AG09309 (cell line): Measurements from ENCODE around the gene NAA15.

Experiments used
- DNase-seq: peaks from one replicate; pipeline ENCODE4 v3.0.0-alpha.2; 2010; ENCODE audit warnings: low read depth
- H3K4me3 ChIP-seq: 2 replicates; pipeline ENCODE4 v1.5.1; 2011; ENCODE audit warnings: mild to moderate bottlenecking, low read depth, low read length, moderate library complexity; ENCODE audit not compliant: control insufficient read depth
- TF ChIP-seq, protein P1 (sequence below): IDR thresholded peaks from 2 replicates; pipeline ENCODE4 v1.5.1; 2011; ENCODE audit warnings: mild to moderate bottlenecking, low read depth, low read length, inconsistent platforms; ENCODE audit not compliant: insufficient read depth, control insufficient read depth; ENCODE audit errors: missing control alignments

The NAA15 gene

DNA sequence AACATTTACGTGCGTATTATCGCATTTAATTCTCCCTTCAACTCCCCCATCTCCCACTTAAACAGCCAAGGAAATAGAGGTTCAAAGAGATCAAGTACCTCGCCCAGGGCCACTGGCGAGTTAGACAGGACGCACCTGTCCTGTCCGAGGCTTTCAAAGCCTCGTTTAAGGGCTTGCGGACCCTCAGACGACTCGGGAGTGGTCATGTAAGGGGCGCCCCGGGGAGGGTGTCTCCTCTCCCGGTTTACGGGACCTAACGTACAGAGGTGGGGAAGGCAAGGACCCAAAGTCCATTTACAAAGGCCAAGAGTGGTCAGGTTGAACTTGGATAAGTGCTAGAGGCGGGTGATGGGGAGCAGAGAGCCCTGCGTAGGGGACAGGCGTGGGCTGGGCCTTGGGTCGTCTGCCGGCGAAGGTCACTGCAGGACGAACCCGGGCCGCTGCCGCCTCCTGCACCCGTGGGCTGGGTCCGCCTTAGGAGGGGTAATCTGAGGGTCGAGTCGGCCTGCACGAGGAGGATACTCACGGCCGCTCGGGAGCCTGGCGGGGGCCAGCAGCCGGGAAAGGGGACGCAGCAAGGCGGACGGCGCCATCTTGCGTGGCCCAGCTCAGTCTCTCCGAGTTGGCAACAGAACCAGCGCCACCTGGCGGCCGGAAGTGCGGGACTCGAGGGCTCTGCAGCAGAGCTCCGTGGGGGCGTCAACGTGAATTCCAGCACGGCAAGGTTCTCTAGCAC, 5.9 kb upstream of the NAA15 start:
- peak overlapping the region; percentile 63 for H3K4me3 ChIP-seq
- TF ChIP-seq, protein P1, sequence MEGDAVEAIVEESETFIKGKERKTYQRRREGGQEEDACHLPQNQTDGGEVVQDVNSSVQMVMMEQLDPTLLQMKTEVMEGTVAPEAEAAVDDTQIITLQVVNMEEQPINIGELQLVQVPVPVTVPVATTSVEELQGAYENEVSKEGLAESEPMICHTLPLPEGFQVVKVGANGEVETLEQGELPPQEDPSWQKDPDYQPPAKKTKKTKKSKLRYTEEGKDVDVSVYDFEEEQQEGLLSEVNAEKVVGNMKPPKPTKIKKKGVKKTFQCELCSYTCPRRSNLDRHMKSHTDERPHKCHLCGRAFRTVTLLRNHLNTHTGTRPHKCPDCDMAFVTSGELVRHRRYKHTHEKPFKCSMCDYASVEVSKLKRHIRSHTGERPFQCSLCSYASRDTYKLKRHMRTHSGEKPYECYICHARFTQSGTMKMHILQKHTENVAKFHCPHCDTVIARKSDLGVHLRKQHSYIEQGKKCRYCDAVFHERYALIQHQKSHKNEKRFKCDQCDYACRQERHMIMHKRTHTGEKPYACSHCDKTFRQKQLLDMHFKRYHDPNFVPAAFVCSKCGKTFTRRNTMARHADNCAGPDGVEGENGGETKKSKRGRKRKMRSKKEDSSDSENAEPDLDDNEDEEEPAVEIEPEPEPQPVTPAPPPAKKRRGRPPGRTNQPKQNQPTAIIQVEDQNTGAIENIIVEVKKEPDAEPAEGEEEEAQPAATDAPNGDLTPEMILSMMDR, result peak; percentile 97
- peak; percentile 70 for DNase-seq

- no peak for DNase-seq
- peak overlapping the region; percentile 63; the same call in 1 of the 2 replicates for H3K4me3 ChIP-seq
- TF ChIP-seq, protein P1, result no peak
These were observed 5.4 kb upstream of the NAA15 start for GRCh38 chr4:139295942-139296299.

GRCh38 chr4:139297001-139297410, 4.3 kb upstream of the NAA15 start:
- TF ChIP-seq, protein P1, result no peak
- no peak overlapping the region for H3K4me3 ChIP-seq
- DNase-seq, result no peak

DNA sequence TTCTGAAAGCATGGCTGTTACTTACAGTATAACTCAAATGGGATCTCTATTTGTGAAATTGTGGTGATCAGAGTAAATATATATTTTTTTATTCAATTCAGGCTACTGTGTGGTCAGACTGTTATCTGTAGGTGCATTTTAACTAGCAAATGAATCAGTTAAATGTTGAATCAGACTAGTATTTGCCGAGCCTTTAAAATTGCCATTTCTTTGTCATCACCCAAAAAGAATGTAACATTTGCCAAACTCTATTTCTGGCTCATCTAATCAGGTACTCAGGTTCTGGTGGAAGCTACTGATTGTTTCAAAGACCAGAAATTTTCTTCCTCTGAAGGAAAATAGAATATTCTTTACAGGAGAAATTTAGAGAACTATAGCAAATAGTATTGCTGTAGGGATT, 1.8 kb upstream of the NAA15 start:
- H3K4me3 ChIP-seq, result no peak overlapping the region; the same call in 1 of the 2 replicates
- DNase-seq, result no peak
- TF ChIP-seq, protein P1, result no peak

DNA sequence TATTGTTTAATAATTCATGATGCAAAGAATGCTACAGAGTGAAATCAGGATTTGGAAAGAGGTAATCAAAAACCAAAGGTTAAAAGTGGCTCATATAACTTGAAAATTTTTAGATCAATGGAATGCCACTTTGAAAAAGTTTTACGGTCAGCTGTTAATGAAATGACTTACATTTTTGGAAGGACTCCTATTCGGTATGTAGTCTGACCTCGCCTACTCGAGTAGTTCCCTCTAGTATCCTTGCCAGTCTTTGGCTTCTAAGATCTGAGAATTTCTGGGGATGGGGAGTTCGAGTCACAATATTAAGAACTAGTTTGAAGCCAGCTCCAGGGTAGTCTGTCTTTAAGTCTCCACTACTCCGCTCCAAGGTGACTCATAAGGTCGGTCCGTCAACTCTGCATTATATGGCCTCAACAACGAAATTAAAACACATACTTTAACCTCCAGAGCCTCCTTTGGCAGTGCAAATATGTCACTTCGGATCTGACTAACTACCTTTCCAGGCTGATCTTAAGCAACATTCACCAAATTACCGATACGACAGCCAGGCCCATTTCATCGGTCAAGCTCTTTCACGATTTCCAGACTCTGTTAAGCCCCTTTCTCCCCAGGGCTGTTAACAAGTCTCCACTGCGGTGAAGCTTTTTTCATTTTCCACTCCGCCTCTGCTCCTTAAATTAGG, 733 bp upstream of the NAA15 start:
- TF ChIP-seq, protein P1, result no peak
- peak overlapping the region; percentile 72 for H3K4me3 ChIP-seq
- DNase-seq, result no peak

GRCh38 chr4:139301821-139302611, 711 bp downstream of the NAA15 start, which contains the start of gene NDUFC1:
Gene NDUFC1, minus strand, starts transcription at chr4:139302477. Its CDS starts 6,679 bp downstream, at chr4:139295798.
- TF ChIP-seq, protein P1, result peak; percentile 20
- DNase-seq, result no peak
- peak within 1 kb of the TSS; percentile 72 for H3K4me3 ChIP-seq
